Measurements from ENCODE around the gene CYTIP.

CYTIP gene

DNA sequence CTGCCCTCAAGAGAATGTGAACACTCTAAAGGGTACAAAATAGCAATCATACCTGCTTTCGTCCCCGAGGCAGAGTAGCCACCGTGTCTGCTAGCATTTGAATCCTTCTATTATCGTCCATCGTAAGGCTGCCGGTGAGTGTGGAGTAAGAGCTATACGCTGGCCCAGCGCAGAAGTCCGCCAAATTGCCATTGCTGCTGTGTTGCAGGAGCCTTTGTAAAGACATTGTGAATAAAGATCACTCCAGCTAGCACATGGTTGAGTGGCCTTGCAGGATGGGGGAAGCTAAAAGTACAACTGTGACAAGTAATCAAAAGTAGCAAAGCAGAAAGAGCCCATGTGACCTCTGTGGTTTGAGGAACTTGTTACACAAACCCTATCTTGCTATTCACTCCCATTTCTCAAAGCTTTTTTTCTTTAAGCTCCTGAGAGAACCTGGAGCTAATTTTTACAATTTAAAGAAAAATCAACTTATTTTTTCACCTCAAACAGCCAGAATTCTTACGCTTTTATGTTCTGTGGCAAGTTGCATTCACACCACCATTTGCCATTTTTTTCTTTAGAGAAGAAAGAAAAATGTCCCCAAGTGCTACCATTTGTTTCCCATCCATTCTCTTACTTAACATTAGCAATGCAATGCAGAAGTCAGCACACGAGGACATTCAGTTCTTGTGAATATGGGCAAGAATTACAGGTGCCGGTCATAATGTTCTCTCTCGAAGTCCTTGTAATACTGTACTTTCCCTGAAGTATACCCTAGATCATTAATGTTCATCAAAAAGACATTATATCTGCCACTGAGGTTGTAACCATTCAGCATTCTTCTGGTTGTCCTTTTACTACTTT, at the start of gene CYTIP:
Gene CYTIP, minus strand, starts transcription at position 295 of the 846 bp plus-strand sequence. Its CDS starts 69 bp downstream, at position 226.
- no peak for DNase-seq

DNA sequence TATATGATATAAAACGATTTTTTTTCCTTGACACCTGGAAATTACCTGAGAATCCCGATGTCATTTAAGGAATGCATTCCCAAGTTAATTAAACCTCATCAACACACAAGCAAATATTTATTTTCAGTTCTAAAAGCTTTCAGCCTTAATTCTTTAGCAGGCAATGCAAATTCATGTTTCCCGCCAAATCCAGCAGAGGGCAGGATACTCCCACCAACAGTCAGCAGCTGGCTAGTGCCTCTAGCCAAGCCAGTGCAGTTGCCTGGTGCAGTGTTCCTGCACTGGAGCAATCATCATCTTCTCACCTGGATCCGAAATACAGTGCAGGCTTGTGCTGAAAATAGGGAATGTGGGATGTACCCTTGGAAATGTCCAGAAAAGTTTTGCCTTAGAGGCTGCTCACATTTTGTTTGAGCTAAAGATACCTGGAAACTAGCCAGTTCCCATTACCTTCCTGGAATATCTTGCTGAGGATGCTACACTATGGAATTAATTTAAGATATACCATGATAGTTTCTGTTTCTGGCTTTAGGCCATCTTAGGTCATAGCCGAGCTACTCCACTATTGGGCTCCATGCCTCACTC, 48.4 kb upstream of the CYTIP start:
- peak; percentile 80 for DNase-seq

DNA sequence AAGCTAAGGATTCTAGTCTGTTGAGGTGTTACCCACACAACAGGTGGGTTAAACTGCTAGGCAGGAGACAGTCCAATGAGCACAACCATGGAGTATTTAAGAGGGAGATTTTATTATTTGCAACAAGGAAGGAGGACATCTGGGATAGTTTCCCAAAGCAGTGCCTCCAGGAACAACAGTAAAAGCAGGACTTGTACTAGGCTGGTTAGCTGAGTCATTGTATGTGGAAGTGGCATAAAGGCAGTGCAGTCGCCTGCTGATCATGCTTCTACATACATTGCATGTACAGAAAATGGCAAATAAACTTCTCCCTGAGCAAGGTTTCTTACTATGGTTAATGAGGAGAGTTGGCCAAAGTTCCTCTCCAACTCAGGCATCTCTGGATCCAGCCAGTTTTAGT, 46.1 kb upstream of the CYTIP start:
- DNase-seq: no peak

DNA sequence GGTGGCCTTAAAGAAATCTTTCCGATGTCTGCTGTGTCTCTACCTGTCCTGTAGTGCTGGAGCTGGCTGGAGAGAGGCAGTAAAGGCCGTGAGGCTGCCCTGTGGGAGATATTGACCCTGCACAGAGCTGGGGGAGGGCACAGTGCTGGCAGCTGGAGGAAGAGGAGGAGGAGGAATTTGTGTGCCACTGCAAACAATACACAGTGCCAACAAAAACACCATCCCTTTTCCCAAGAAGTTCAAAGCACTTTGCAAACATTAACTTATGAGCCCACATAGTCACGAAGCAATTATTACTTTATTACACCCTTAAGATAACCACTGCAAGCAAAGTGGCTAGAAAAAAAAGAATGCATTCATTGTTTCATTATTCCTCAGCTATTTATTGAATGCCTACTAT, 45.0 kb upstream of the CYTIP start:
- DNase-seq: no peak

DNA sequence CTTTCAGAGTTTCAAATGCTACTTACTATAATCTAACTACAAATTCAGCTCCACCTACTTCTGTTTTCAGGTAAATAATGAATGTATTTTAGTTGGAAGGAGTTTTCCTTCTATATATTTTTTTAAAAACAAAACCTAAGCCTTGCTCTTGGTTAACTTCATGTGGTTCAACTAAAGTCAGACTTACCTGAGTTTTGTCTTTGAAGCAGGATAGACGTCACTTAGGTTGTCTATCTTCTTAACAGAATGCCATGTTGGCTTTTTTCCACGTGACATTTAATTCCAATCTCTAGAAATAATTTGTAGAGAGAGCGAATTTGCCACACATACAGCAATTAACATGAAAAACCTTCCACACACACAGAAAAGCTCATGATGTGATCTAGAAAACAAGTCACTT, 43.9 kb upstream of the CYTIP start:
- DNase-seq: no peak

DNA sequence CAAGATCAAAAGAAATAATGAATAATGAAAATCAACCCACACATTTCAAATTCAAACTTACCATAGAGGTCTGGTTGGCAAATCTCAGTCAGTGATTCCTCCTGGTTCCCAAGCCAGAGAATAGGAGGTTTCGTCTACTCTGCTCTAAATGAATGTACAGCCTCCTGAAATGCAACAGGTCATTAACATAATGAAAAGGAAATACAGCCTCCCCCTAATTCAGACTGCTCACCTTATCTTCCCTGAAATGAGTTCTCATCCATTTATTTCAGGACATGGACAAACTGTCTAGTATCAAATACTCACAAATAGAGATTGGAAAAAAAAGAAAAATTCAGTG, 43.4 kb upstream of the CYTIP start:
- no peak for DNase-seq

DNA sequence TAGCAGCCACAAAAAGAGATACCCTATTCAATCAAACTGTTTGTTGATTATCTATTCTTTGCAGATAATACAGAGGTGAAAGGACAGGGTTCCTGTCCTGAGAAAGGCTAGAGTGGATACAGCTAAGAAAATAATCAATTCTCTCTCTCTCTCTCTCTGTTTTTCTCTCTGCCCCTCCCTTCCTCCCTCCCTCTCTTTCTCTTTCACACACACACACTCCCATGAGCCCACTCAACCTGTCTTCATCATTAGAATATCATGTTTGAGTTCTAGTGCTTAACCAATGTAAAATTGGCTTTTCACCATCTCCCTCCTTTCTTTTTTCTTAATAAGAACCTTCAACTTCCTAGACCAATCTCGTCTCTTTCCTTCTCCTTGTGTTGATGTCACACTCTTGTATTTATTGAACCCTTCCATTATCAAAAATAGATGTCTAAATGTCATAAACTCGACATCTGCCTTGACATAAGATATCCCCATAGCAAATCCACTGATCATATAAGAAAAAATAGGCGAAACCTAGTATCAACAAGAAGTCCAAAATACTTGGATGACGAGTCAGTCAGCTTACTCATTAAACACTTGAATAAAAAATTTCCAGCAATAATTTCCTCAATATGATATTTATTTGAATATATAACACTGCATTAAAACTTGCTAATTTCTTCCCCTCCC, 42.8 kb upstream of the CYTIP start:
- no peak for DNase-seq

DNA sequence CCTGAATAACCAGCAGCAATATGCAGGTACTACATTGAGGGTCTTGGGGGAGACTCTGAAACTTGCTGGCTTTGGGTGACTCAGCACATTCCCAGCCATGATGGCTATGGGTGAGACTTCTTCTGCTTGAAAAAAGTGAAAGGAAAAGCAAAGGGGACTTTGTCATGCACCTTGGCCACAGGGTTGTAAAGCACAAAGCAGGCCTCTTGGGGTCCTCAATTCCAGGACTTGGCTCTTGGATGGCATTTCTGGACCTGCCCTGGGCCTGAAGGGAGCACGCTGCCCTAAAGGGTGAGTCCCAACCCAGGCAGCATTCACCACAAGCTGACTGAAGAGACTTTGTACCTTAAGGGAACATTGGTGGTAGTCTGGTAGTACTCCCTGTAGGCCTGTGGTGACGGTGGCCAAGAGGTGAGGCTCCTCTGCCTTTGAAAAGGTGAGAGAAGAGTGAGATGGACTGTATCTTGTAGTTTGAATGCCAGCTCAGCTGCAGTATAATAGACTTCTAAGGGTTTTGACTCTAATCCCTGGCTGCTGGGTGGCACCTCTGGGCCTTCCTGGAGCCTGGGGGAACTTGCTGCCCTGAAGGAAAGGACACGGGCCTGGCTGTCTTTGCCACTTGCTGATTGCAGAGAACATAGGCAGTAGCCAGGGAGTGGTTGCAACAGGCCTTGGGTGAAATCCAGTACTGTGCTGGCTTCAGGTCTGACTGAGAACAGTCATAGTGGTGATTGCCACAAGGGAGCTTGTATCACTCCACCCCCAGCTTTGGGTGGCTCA, 36.5 kb upstream of the CYTIP start:
- DNase-seq: no peak

DNA sequence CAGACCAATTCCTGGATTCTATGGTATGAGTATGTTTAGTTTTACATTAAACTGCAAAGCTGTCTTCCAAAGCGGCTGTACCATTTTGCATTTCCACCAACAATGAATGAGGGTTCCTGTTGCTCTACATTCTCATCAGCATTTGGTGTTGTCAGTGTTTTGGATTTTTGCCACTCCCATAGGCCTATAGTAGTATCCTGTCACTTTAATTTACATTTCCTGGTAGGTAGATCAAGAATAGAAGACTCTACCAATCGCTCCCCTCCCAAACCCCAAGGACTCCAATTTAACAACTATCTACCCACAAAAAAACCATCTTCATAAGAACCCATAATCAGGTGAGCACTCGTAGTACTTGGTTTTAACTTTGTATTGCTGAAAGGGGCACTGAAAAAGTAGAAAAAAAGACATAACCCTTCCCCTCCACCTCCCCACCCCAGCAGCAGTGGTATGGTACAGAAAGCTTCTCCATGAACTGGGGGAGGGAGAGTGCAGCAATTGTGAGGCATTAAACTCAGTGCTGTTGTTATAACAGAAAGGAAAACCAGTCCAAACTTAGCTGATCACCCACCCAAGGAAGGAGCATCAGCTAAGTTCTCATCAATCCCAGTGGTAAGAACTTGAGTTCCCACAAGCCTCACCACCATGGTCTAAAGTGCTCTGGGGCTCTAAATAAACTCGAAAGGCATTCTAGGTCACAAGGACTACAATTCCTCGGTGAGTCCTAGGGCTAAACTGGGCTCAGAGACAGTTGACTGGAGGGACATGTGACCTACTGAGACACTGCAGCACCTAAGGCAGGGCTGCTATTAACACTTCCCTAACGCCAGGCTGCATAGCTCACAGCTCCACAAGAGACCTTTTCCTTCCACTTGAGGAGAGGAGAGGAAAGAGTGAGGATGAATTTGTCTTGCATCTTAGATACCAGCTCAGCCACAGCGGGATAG, 35.5 kb upstream of the CYTIP start:
- DNase-seq: no peak

DNA sequence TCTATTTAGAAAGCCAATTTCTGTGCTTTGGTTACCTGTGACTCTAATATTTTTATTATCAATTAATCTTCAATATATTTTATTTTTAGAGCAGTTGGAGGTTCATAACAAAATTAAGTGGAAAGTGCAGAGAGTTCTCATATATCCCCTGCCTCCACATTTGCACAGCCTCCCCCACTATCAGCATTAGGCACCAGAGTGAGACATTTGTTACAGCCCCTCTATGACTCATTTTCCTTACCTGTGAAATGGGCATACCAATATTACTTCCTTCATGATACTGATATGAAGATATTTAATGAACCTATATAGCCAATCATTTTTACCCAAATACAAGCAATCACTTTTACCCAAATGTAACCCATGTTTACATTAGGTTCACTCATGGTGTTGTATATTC, 34.0 kb upstream of the CYTIP start:
- DNase-seq: no peak

DNA sequence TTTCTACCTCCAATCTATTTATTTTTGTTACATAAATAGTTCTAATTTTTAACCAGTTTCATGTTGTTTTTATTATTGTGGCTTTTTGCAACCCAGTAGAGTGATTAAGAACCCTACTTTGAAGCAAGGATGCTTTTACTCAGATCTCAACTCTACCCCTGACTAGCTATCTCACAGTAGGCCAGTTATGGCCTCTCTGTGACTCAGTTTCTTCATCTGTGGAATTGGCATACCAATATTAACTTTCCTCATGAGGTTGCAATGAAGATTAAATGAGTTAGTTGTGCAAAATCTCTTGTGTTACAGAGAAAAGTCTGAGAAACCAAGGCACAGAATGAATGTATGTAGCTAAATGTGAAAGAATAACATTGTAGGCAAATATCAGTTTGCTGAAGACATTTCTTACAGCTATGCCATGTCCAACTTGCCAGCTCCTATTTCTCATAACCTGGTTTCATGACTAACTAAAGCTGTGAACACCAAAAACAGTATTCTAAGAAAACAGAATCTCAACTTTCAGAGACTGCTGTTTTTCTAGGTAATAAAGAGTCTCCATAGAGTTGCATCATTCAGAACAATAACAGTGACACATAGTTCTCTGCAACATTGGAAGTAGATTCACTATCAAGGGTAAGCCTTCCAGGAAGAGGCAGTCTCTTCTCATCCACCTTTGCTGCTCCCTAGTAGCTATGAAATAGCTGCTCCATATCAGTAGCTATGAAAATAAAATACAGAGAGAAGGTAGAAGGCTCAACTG, 33.2 kb upstream of the CYTIP start:
- no peak for DNase-seq

DNA sequence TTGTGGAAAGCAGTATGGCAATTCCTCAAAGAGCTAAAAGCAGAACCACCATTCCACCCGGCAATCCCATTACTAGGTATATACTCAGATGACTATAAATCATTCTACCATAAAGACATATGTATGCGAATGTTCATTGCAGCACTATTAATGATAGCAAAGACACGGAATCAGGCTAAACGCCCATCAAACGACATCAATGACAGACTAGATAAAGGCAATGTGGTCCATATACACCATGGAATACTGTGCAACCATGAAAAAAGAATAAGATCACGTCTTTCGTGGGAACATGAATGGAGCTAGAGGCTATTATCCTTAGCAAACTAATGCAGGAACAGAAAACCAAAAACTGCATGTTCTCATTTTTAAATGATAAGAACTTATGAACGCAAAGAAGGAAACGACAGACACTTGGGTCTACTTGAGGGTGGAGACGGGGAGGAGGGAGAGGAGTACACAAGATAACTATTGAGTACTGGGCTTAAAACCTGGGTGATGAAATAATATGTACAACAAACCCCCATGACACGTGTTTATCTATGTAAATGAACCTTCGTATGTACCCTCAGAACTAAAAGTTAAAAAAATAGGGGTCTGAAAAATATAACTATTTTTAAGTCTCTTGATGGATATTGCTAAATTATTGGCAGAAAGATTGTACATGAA, 32.0 kb upstream of the CYTIP start:
- DNase-seq: no peak

DNA sequence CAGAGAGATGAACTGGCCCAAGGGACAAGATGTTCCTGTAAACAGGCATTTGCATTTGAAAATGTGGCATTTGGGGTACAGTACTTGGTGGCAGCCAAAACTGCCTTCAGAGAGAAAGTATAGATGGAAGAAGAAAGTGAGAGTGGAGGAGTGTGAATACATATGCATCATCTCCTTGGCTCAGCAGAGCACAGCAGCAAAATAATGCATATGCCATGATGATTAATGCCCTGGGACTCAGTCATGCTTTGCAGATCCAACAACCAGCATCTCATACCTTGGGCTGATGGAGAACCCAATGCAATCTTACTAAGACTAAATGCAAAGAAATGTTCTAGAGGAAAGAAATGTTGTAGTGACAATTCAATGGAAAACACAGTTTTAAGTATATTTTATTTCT, 29.7 kb upstream of the CYTIP start:
- DNase-seq: no peak

DNA sequence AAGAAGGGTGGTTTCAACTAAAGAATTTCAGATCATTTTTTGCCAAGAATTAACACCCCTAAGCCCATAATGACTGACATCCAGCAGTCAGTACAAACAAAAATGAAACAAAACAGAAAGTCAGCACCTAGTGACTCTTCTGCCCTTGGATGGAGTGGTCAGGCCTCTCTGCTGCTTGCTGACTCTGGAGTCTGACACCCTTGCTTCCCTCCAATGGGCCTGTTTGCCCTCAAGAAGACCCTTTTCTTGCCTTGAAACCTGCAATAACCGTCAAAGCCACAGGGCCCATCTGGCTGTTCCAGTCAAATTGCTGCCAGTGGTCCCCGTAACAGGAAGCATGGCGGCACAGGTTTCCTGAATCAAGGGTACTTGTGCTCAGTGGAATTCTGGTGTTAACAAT, 27.2 kb upstream of the CYTIP start:
- DNase-seq: no peak

DNA sequence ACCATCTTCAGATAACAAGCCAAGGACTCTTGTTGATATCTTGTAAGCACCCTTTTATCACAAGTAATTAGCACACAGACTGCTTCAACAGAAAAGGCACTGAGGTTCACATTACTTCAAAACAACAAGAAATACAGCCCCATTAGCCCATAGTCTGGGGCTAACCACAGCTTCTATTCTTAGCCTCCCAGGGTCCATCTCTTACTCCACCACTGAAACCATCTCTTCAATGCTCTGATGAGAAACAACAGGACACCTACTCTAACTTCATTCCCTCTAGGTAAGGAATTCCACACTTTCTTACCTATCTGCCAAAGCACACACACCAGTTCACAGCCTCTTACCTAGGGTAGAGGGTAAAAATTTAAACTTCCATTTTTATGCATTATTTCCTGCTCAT, 26.4 kb upstream of the CYTIP start:
- no peak for DNase-seq

DNA sequence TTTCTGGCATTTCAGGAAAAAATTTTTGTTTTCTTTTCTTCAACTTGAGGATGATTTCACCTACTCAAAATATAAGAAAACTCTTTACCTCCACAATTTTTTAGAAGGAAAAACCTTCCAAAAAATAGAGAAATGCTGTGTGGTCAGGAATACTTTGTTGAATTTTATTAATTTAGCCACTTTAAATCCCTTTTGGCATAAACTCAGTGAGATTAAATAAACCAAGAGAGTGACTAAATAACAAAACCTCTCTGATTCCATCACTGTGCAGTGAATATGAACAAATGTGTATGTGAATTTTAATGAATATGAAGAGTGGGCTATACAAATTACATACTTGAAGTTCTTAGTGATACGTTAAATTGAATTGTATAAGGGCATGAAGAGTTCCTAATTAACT, 25.8 kb upstream of the CYTIP start:
- DNase-seq: no peak

DNA sequence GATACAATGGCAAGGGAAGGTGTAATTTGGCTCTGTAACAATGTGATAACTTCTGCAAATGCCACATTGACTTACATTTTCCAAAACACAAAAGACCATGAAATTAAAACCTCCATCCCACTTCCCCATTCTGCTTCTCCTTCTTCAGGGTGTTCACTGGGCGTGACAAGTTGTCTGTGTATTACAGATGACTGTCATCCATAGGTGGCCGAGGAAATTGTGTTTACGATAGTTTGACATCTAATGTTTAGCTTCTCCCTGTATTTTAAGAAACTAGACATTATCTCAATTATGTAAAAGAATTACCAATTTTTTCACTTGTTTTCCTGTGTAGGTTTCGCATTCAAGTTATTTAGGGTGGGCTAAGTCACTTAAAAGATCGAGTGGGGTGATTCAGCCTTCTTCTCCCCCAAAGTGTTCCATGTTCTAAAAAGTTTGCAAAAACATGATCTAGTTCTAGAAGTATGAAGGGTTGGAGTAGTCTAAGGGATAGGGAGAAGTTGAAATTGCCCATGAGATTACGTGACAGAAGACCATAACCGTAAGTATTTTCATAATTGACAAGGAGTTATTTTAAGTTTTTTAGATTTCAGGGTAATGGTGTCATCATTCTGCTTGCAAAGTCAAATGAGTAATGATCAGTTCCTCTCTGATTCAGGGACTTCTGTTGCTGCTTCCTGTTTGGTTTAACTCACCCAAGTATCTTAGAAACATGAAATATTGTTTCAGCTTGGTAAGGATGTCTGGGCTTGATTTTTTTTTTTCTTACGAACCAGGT, 25.2 kb upstream of the CYTIP start:
- DNase-seq: no peak

DNA sequence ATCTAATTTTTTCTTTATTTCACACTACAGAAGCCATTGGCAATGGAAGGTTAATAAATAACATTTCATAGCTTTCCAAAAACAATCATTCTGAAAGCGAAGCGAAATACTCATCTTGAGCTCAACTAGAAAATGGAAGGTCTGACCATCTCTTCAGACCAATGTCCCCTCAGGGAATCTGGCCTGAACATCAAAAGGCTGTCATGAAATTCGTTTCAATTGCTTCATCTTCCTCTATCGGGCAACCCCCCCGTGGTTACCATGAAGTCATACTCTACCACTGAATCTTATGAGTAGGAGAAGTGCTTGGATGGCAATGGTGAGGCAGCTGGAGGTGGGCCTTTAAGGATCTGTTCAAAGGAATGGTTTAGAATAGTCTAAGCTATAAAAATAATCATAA, 22.9 kb upstream of the CYTIP start:
- DNase-seq: no peak

DNA sequence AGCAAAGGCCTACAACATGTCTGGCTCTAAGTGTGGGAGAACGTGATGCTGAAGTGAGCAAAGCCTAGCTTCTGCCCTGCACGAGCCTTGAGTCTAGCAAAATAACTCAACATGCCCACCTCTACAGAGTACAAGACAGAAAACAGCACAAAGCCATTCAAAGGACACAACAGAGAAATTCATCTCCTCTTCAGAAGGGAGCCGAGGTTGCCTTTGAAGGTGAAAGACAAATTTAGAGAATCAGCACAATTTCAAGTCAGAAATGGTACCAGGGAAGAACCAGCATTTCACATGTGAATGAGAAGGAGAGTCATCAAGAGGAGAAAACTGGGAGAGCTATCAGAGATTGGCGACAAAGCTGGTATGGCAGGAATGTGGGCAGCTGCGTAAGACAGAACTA, 21.7 kb upstream of the CYTIP start:
- DNase-seq: no peak

DNA sequence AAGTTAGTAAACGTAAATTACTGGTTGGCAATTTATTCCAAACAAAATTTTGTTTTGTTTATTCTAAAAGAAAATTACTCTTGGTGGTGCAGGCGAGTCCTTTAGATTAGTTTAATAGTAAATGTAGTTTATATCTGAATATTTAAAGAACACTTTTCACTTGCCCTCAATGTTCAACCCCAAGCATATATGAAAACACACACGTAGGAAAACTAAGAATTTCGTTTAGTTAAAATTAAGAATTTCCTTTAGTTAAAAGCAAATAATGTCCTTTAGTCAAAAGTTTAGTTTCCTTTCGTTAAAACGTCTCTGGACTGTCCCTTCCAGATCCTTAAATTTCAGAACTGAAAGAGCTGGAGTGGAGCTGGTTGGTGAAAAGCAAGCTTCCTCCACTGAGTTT, 19.1 kb upstream of the CYTIP start:
- DNase-seq: no peak

All from NCI-H2171 treated with DMSO at 0.1 percent for 48 hours (cell line).